HepG2 (cell line): ENCODE data around the gene DNAJB11. TPM values are rescaled to one million over a fixed set of nuclear protein-coding genes. Genes with fewer than 3 reads are reported as not detected.

Source experiments
- ASH2L ChIP-seq: fragments of 300-600, 200-600 bp; sonication (generic); IDR thresholded peaks from 2 replicates; pipeline ENCODE4 v1.7.0; 2017; ENCODE audit warnings: low read depth, mild to moderate bottlenecking, moderate library complexity, mixed read lengths, low read length; ENCODE audit not compliant: insufficient read length
- JARID2 ChIP-seq: sonication (generic); formaldehyde crosslinking; IDR thresholded peaks from 2 replicates; pipeline ENCODE4 v1.8.1; 2023; ENCODE audit warnings: missing genetic modification reagents, inconsistent platforms; ENCODE audit not compliant: insufficient replicate concordance
- MAFK ChIP-seq, 2 experiments: IDR thresholded peaks in 1 of 2; conservative IDR thresholded peaks in 1 of 2; 2 replicates each; pipeline ENCODE4 v1.6.1; 2011; ENCODE audit warnings: improper control_type of control experiment in 2 of 2, low read length in 2 of 2
- NAIF1 ChIP-seq: sonication (generic); formaldehyde crosslinking; IDR thresholded peaks from 2 replicates; pipeline ENCODE4 v1.5.0; 2020; ENCODE audit warnings: mild to moderate bottlenecking, missing genetic modification reagents, borderline replicate concordance
- NCOA5 ChIP-seq: sonication (generic); formaldehyde crosslinking; IDR thresholded peaks from 2 replicates; pipeline ENCODE4 v1.4.0; 2020; ENCODE audit warnings: missing genetic modification reagents
- NFYC ChIP-seq: IDR thresholded peaks from 2 replicates; pipeline ENCODE4 v1.6.1; 2016; ENCODE audit warnings: missing genetic modification reagents, missing compliant biosample characterization
- ZBTB21 ChIP-seq: sonication (generic); formaldehyde crosslinking; IDR thresholded peaks from 2 replicates; pipeline ENCODE4 v1.4.0; 2020; ENCODE audit warnings: missing genetic modification reagents
- ZNF12 ChIP-seq: sonication (generic); formaldehyde crosslinking; IDR thresholded peaks from 2 replicates; pipeline ENCODE4 v1.5.0; 2020; ENCODE audit warnings: missing genetic modification reagents
- ZNF20 ChIP-seq: sonication (generic); formaldehyde crosslinking; IDR thresholded peaks from 2 replicates; pipeline ENCODE4 v1.4.0; 2020; ENCODE audit warnings: mild to moderate bottlenecking, moderate library complexity, missing genetic modification reagents
- ZNF354B ChIP-seq: sonication (generic); formaldehyde crosslinking; IDR thresholded peaks from 2 replicates; pipeline ENCODE4 v1.8.0; 2022; ENCODE audit warnings: mild to moderate bottlenecking, missing genetic modification reagents
- ZNF549 ChIP-seq: sonication (generic); formaldehyde crosslinking; IDR thresholded peaks from 2 replicates; pipeline ENCODE4 v1.5.0; 2020; ENCODE audit warnings: missing genetic modification reagents
- polyA plus RNA-seq, 8 experiments: library from polyadenylated mRNA; depleted of rRNA in 3 of 8; stranded (reverse) in 7 of 8; unstranded in 1 of 8; fragments of >200 nt; fragmentation: Illumina TruSeq in 4 of 8; extraction: Trizol in 4 of 8; gene quantifications; 2 replicates each; pipeline versions ENCODE4 v1.2.1 to v1.2.3, GENCODE V29; 2011 to 2016; ENCODE audit warnings: low read depth in 4 of 8, missing spikeins in 1 of 8, mixed read lengths in 1 of 8; ENCODE audit not compliant: insufficient read depth in 1 of 8
- total RNA-seq, 5 experiments: library from RNA; depleted of rRNA; stranded (reverse); fragments of >200 nt; fragmentation: Illumina TruSeq; extraction: Trizol; gene quantifications; 2 replicates each; pipeline ENCODE4 v1.2.3, GENCODE V29; 2016; ENCODE audit warnings: low read depth in 1 of 5
- TF ChIP-seq, protein P1 (sequence below), 2 experiments: sonication (generic) in 1 of 2; formaldehyde crosslinking in 1 of 2; IDR thresholded peaks; 2 replicates each; pipeline versions ENCODE4 v1.6.1 to v1.9.0; 2014 to 2022; ENCODE audit warnings: antibody characterized with exemption in 1 of 2, borderline replicate concordance in 1 of 2, inconsistent platforms in 1 of 2, low read depth in 1 of 2, missing genetic modification reagents in 1 of 2
- TF ChIP-seq, protein P2 (sequence below): sonication (generic); formaldehyde crosslinking; IDR thresholded peaks from 2 replicates; pipeline ENCODE4 v1.8.1; 2023; ENCODE audit warnings: missing genetic modification reagents, mild to moderate bottlenecking, borderline replicate concordance
- TF ChIP-seq, protein P3 (sequence below): sonication (generic); formaldehyde crosslinking; IDR thresholded peaks from 2 replicates; pipeline ENCODE4 v1.8.1; 2023; ENCODE audit warnings: mild to moderate bottlenecking, moderate library complexity, missing genetic modification reagents
- TF ChIP-seq, protein P4 (sequence below): sonication (generic); formaldehyde crosslinking; conservative IDR thresholded peaks from 2 replicates; pipeline ENCODE4 v1.4.0; 2020; ENCODE audit warnings: missing genetic modification reagents
- TF ChIP-seq, protein P5 (sequence below): sonication (generic); formaldehyde crosslinking; IDR thresholded peaks from 2 replicates; pipeline ENCODE4 v1.5.0; 2020; ENCODE audit warnings: mild to moderate bottlenecking, low read depth, missing genetic modification reagents, borderline replicate concordance
- TF ChIP-seq, protein P6 (sequence below): IDR thresholded peaks from 2 replicates; pipeline ENCODE4 v1.6.1; 2016; ENCODE audit warnings: control low read depth
- TF ChIP-seq, protein P7 (sequence below): IDR thresholded peaks from 2 replicates; pipeline ENCODE4 v1.6.1; 2016; ENCODE audit warnings: low read depth, control low read depth

The DNAJB11 gene
- total and polyA plus RNA-seq, 2 of the 13 experiments (the other 11 are each of a cell fraction or from before 2014, with no cell fraction given): 41.0 to 132 TPM

- TF ChIP-seq, protein P1, sequence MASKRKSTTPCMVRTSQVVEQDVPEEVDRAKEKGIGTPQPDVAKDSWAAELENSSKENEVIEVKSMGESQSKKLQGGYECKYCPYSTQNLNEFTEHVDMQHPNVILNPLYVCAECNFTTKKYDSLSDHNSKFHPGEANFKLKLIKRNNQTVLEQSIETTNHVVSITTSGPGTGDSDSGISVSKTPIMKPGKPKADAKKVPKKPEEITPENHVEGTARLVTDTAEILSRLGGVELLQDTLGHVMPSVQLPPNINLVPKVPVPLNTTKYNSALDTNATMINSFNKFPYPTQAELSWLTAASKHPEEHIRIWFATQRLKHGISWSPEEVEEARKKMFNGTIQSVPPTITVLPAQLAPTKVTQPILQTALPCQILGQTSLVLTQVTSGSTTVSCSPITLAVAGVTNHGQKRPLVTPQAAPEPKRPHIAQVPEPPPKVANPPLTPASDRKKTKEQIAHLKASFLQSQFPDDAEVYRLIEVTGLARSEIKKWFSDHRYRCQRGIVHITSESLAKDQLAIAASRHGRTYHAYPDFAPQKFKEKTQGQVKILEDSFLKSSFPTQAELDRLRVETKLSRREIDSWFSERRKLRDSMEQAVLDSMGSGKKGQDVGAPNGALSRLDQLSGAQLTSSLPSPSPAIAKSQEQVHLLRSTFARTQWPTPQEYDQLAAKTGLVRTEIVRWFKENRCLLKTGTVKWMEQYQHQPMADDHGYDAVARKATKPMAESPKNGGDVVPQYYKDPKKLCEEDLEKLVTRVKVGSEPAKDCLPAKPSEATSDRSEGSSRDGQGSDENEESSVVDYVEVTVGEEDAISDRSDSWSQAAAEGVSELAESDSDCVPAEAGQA (IDR thresholded peaks at IDR 0.05; ENCODE audit: low read depth): no peak
- TF ChIP-seq, protein P1 (CRISPR knock-in tag; IDR thresholded peaks at IDR 0.05; ENCODE audit: borderline replicate concordance): no peak
- TF ChIP-seq ASH2L (no peak), ZNF549 (CRISPR knock-in tag) (no peak), ZBTB21 (no peak), NCOA5 (no peak; the same call in 1 of the 2 replicates), NAIF1 (CRISPR knock-in tag) (no peak), MAFK (conservative IDR thresholded peaks at IDR 0.05 in 1 of 2, IDR thresholded peaks at IDR 0.05 in 1 of 2; ENCODE audit: low read length in 2 of 2) (no peak), ZNF20 (CRISPR knock-in tag) (no peak), NFYC (CRISPR knock-in tag) (no peak), ZNF12 (CRISPR knock-in tag) (no peak), ZNF354B (no peak), JARID2 (CRISPR knock-in tag) (no peak)
- TF ChIP-seq, protein P2, sequence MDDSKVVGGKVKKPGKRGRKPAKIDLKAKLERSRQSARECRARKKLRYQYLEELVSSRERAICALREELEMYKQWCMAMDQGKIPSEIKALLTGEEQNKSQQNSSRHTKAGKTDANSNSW (CRISPR knock-in tag): no peak
- TF ChIP-seq, protein P3, sequence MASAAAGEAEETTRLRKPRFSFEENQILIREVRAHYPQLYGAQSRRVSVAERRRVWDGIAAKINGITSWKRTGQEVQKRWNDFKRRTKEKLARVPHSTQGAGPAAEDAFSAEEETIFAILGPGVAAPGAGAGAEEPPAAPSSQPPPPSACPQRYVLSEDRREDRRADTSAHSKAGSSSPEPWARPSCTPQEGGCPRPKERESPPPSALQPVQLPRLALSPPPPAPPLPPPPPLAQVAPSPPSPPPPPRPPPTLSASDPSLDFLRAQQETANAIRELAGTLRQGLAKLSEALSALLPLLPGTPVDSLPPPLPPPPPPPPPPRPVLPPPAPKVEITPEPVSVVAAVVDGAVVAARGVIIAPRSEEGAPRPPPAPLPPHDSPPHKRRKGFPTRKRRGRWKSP: no peak
- TF ChIP-seq, protein P4, sequence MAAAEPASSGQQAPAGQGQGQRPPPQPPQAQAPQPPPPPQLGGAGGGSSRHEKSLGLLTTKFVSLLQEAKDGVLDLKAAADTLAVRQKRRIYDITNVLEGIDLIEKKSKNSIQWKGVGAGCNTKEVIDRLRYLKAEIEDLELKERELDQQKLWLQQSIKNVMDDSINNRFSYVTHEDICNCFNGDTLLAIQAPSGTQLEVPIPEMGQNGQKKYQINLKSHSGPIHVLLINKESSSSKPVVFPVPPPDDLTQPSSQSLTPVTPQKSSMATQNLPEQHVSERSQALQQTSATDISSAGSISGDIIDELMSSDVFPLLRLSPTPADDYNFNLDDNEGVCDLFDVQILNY: no peak
- TF ChIP-seq, protein P5, sequence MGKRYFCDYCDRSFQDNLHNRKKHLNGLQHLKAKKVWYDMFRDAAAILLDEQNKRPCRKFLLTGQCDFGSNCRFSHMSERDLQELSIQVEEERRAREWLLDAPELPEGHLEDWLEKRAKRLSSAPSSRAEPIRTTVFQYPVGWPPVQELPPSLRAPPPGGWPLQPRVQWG (CRISPR knock-in tag): no peak
- TF ChIP-seq, protein P6, sequence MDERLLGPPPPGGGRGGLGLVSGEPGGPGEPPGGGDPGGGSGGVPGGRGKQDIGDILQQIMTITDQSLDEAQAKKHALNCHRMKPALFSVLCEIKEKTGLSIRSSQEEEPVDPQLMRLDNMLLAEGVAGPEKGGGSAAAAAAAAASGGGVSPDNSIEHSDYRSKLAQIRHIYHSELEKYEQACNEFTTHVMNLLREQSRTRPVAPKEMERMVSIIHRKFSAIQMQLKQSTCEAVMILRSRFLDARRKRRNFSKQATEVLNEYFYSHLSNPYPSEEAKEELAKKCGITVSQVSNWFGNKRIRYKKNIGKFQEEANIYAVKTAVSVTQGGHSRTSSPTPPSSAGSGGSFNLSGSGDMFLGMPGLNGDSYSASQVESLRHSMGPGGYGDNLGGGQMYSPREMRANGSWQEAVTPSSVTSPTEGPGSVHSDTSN (CRISPR knock-in tag): no peak
- TF ChIP-seq, protein P7, sequence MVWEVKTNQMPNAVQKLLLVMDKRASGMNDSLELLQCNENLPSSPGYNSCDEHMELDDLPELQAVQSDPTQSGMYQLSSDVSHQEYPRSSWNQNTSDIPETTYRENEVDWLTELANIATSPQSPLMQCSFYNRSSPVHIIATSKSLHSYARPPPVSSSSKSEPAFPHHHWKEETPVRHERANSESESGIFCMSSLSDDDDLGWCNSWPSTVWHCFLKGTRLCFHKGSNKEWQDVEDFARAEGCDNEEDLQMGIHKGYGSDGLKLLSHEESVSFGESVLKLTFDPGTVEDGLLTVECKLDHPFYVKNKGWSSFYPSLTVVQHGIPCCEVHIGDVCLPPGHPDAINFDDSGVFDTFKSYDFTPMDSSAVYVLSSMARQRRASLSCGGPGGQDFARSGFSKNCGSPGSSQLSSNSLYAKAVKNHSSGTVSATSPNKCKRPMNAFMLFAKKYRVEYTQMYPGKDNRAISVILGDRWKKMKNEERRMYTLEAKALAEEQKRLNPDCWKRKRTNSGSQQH (CRISPR knock-in tag): no peak
Measured at GRCh38 chr3:186618318-186618938, 47.9 kb downstream of the DNAJB11 start (continued).
